ENCODE measurements around the gene TEX53. TPM values are rescaled to one million over a fixed set of nuclear protein-coding genes. Genes with fewer than 3 reads are reported as not detected.

Gene TEX53
- total RNA-seq, 1 experiment from 2014 or later, result not detected

DNA sequence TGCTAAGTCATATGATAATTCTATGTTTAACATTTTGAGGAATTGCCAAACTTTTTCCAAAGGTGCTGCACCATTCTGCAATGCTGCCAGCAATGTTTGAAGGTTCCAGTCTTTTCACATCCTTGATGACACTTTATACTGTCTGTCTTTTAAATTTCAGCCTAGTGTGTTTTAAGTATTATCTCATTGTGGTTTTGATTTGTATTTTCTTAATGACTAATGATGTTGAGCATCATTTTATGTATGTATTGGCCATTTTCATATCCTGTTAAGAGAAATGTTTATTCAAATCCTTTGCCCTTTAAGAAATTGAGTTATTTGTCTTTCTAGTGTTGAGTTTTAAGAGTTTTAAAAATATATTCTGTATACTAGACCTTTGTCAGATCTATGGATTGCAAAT, 29.4 kb upstream of the TEX53 start (continued):
- TF ChIP-seq, protein P1, sequence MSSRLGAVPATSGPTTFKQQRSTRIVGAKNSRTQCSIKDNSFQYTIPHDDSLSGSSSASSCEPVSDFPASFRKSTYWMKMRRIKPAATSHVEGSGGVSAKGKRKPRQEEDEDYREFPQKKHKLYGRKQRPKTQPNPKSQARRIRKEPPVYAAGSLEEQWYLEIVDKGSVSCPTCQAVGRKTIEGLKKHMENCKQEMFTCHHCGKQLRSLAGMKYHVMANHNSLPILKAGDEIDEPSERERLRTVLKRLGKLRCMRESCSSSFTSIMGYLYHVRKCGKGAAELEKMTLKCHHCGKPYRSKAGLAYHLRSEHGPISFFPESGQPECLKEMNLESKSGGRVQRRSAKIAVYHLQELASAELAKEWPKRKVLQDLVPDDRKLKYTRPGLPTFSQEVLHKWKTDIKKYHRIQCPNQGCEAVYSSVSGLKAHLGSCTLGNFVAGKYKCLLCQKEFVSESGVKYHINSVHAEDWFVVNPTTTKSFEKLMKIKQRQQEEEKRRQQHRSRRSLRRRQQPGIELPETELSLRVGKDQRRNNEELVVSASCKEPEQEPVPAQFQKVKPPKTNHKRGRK (CRISPR knock-in tag; IDR thresholded peaks at IDR 0.05; ENCODE audit: borderline replicate concordance), result no peak
- no peak for TF ChIP-seq ZNF317 (CRISPR knock-in tag; IDR thresholded peaks at IDR 0.05; ENCODE audit: borderline replicate concordance, low read depth)

GRCh38 chr9:114685951-114686350, 28.3 kb upstream of the TEX53 start:
- no peak for TF ChIP-seq IRF2 (CRISPR knock-in tag; IDR thresholded peaks at IDR 0.05; ENCODE audit: borderline replicate concordance, low read depth)
- no peak for TF ChIP-seq PRRX2 (CRISPR knock-in tag; IDR thresholded peaks at IDR 0.05)
- TF ChIP-seq E2F1 (CRISPR knock-in tag; IDR thresholded peaks at IDR 0.05), result no peak
- TF ChIP-seq, protein P2, sequence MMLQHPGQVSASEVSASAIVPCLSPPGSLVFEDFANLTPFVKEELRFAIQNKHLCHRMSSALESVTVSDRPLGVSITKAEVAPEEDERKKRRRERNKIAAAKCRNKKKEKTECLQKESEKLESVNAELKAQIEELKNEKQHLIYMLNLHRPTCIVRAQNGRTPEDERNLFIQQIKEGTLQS (CRISPR knock-in tag; conservative IDR thresholded peaks at IDR 0.05), result no peak
- TF ChIP-seq, protein P3, sequence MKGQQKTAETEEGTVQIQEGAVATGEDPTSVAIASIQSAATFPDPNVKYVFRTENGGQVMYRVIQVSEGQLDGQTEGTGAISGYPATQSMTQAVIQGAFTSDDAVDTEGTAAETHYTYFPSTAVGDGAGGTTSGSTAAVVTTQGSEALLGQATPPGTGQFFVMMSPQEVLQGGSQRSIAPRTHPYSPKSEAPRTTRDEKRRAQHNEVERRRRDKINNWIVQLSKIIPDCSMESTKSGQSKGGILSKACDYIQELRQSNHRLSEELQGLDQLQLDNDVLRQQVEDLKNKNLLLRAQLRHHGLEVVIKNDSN (CRISPR knock-in tag; IDR thresholded peaks at IDR 0.05), result no peak
- TF ChIP-seq, protein P4, sequence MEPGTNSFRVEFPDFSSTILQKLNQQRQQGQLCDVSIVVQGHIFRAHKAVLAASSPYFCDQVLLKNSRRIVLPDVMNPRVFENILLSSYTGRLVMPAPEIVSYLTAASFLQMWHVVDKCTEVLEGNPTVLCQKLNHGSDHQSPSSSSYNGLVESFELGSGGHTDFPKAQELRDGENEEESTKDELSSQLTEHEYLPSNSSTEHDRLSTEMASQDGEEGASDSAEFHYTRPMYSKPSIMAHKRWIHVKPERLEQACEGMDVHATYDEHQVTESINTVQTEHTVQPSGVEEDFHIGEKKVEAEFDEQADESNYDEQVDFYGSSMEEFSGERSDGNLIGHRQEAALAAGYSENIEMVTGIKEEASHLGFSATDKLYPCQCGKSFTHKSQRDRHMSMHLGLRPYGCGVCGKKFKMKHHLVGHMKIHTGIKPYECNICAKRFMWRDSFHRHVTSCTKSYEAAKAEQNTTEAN (CRISPR knock-in tag; IDR thresholded peaks at IDR 0.05), result no peak
- TF ChIP-seq CREM (CRISPR knock-in tag; IDR thresholded peaks at IDR 0.05), result no peak
- no peak for TF ChIP-seq MXD4 (CRISPR knock-in tag; IDR thresholded peaks at IDR 0.05; ENCODE audit: borderline replicate concordance)
- TF ChIP-seq, protein P5, sequence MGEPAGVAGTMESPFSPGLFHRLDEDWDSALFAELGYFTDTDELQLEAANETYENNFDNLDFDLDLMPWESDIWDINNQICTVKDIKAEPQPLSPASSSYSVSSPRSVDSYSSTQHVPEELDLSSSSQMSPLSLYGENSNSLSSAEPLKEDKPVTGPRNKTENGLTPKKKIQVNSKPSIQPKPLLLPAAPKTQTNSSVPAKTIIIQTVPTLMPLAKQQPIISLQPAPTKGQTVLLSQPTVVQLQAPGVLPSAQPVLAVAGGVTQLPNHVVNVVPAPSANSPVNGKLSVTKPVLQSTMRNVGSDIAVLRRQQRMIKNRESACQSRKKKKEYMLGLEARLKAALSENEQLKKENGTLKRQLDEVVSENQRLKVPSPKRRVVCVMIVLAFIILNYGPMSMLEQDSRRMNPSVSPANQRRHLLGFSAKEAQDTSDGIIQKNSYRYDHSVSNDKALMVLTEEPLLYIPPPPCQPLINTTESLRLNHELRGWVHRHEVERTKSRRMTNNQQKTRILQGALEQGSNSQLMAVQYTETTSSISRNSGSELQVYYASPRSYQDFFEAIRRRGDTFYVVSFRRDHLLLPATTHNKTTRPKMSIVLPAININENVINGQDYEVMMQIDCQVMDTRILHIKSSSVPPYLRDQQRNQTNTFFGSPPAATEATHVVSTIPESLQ (CRISPR knock-in tag; IDR thresholded peaks at IDR 0.05), result no peak
- TF ChIP-seq GTF2I (CRISPR knock-in tag; conservative IDR thresholded peaks at IDR 0.05), result no peak
- no peak for TF ChIP-seq ZNF317 (CRISPR knock-in tag; IDR thresholded peaks at IDR 0.05; ENCODE audit: borderline replicate concordance, low read depth)
- no peak for TF ChIP-seq IRF1 (CRISPR knock-in tag; IDR thresholded peaks at IDR 0.05)
- no peak for TF ChIP-seq GABPB1 (CRISPR knock-in tag; IDR thresholded peaks at IDR 0.05)
- no peak for TF ChIP-seq TEAD4 (CRISPR knock-in tag; IDR thresholded peaks at IDR 0.05)
- TF ChIP-seq MAX (CRISPR knock-in tag; IDR thresholded peaks at IDR 0.05), result no peak
- no peak for TF ChIP-seq JUN (CRISPR knock-in tag; IDR thresholded peaks at IDR 0.05)
- no peak for TF ChIP-seq TEAD1 (CRISPR knock-in tag; IDR thresholded peaks at IDR 0.05)
- TF ChIP-seq, protein P6, sequence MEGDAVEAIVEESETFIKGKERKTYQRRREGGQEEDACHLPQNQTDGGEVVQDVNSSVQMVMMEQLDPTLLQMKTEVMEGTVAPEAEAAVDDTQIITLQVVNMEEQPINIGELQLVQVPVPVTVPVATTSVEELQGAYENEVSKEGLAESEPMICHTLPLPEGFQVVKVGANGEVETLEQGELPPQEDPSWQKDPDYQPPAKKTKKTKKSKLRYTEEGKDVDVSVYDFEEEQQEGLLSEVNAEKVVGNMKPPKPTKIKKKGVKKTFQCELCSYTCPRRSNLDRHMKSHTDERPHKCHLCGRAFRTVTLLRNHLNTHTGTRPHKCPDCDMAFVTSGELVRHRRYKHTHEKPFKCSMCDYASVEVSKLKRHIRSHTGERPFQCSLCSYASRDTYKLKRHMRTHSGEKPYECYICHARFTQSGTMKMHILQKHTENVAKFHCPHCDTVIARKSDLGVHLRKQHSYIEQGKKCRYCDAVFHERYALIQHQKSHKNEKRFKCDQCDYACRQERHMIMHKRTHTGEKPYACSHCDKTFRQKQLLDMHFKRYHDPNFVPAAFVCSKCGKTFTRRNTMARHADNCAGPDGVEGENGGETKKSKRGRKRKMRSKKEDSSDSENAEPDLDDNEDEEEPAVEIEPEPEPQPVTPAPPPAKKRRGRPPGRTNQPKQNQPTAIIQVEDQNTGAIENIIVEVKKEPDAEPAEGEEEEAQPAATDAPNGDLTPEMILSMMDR (IDR thresholded peaks at IDR 0.05), result no peak
- TF ChIP-seq NFATC4 (CRISPR knock-in tag; IDR thresholded peaks at IDR 0.05), result no peak
- no peak for TF ChIP-seq SMAD3 (CRISPR knock-in tag; IDR thresholded peaks at IDR 0.05; ENCODE audit: borderline replicate concordance)
- Mint-ChIP-seq H3K36me3 (no peaks in the 10 kb centered on the region), H3K9me3 (no peaks in the 10 kb centered on the region), H3K4me1 (peaks cover 6% of the 10 kb centered on the region; the same call in 1 of the 2 replicates), H3K27me3 (ENCODE audit: low read depth) (peaks cover 9% of the 10 kb centered on the region), H3K4me3 (no peak overlapping the region), H3K27ac (no peak overlapping the region)
- no peak for DNase-seq (ENCODE audit: low spot score)
- ChIA-PET CTCF (interaction anchor here (0.7 to 0.9 kb wide), 2 partner anchors 33 to 112 kb away, joined by 3 read pairs; no protein-coding TSS in a partner anchor), POLR2A (no interaction called here)
- no peak for ATAC-seq

Data from WTC11 (cell line).